Stimulated activated CD8-positive, alpha-beta memory T cell treated with anti-CD3 and anti-CD28 coated beads, Interleukin-15, amount 100 ng/mL, for 4 hours (primary cell): Measurements from ENCODE around the gene MAD2L1BP.
"Not testable (repeated sequence)": the region's sequence is repeated elsewhere in the genome, so short reads cannot be mapped to it uniquely, and the experiment has no call there.

Experiments
- DNase-seq, 2 donors: peaks; one replicate each; pipeline ENCODE4 v3.0.0-alpha.2; 2020; ENCODE audit warnings: low read depth in 2 of 2

Gene MAD2L1BP

GRCh38 chr6:43625393-43625992 lies 10.1 kb upstream of the MAD2L1BP start:
- no peak for DNase-seq

GRCh38 chr6:43627008-43627825 lies 8.4 kb upstream of the MAD2L1BP start:
- DNase-seq = no peak

GRCh38 chr6:43628393-43629103 lies 7.1 kb upstream of the MAD2L1BP start:
- peak in 1 of 2 donors; percentile 24 for DNase-seq

DNA sequence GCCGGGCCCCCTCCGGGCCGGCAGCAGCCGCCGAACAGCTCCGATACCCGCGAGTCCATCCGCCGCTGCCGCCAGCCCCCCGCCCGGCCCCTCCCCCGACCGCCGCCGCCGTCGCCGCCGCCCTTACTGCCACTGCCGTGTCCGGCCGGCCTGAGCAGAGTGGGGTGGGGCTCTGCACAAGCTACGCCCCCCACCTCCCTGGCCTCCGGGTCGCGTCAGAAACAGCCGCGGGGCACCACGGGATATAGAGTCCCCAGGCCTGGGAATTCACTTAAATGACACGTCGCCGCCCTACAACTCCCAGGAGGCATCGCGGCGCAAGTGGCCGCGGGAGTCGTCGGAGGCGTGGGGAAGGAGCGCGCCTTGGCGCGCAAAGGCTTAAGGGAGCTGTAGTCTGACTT lies 6.5 kb upstream of the MAD2L1BP start, which contains the start of gene GTPBP2:
Gene GTPBP2 (minus strand): TSS at position 161 of the 401 bp plus-strand sequence. CDS start 102 bp downstream, at position 59.
- peak; percentile 91 to 96 for DNase-seq

GRCh38 chr6:43629505-43630300 lies 5.9 kb upstream of the MAD2L1BP start:
- peak; percentile 67 to 72 for DNase-seq

DNA sequence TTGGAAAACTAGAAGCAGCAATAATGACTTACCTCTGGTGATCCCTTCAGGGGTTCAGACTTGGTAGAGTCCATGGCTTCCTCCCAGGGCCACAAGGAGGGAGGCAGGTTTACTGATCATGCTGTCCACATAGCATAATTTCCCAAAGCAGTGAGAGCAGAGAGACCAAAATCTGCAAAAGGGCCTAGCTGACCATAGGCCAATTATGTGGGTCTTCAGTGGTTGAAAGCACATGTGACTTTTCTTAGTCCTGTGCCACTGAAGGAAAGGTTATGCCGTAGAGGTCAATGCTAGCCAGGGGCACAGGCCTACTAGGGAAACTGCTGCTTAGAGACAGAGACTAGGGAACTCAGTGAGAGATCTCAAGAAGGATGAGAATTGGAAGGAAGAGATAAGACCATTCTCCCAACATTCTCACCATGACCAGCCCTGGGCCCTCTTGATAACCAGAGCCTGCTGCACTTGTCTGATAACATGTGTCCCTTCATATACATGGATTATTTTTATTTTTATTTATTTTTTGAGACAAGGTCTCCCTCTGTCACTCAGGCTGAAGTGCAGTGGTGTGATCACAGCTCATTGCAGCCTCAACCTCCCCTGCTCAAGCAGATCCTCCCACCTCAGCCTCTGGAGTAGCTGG lies 4.5 kb upstream of the MAD2L1BP start:
- DNase-seq = no peak

- not testable (repeated sequence) for DNase-seq
Measured at GRCh38 chr6:43633002-43633401, 2.6 kb upstream of the MAD2L1BP start.

DNA sequence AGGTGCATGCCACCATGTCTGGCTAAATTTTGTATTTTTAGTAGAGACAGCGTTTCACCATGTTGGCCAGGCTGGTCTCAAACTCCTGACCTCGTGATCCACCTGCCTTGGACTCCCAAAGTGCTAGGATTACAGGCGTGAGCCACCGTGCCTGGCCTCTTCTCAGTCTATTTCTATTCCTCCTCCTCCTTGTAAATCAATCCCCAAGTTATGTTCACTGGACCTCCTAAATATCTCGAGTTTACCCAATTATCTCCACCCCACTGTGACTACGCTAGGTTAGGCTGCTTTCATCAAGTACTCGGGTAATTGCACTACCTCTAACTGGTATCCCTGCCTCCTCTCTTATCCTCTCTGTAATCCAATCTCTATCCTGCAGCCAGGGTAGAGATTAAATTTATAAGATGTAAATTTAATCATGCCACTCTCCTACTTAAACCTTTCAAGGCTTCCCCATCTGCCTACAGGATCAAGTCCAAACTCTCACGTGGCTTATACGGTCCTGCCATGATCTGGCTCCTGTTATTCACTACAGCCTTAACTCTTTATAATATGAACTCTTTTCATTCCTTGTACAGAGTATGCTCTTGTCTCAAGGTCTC lies 837 bp upstream of the MAD2L1BP start:
- no peak for DNase-seq

DNA sequence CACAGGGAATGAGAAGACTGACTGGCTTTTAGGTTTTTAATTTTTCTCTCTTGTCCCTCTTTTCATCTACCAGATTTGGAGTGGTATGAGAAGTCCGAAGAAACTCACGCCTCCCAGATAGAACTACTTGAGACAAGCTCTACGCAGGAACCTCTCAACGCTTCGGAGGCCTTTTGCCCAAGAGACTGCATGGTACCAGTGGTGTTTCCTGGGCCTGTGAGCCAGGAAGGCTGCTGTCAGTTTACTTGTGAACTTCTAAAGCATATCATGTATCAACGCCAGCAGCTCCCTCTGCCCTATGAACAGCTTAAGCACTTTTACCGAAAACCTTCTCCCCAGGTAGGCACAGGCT lies 644 bp downstream of the MAD2L1BP start:
- DNase-seq = no peak

GRCh38 chr6:43639984-43640800 lies 4.6 kb downstream of the MAD2L1BP start:
- DNase-seq = no peak

DNA sequence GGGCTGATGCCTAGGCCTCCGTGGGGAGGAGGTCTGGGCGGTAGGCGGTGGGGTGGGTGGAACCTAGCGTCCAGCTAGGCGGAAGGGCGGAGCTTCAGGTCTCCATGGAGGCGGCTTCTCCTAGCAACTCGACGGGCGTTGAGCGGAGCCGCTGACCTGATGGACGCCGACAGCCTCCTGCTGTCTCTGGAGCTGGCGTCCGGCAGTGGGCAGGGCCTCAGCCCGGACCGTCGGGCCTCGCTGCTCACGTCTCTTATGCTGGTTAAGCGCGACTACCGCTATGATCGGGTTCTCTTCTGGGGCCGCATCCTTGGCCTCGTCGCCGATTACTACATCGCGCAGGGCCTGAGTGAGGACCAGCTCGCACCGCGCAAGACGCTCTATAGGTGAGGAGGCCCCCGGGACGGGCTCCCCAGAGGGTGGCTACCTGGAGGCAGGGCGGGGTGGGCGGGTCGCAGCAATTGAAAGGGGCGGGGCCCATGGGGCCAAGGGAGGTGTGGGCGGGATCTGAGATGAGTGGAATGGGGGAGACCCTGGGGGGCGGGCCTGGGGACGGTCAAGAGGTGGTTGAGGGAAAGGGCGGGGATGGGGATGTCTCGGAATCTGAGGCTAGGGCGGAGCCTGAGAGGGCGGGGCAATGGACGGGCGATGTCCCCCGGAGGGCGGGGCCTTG lies 9.4 kb downstream of the MAD2L1BP start, which contains the start of gene RSPH9:
Gene RSPH9 (plus strand): TSS at position 97 of the 673 bp plus-strand sequence. CDS start 63 bp downstream, at position 160.
- DNase-seq = peak; percentile 32 to 46

- DNase-seq = no peak
Measured at GRCh38 chr6:43645613-43645964, 9.9 kb downstream of the MAD2L1BP start.

DNA sequence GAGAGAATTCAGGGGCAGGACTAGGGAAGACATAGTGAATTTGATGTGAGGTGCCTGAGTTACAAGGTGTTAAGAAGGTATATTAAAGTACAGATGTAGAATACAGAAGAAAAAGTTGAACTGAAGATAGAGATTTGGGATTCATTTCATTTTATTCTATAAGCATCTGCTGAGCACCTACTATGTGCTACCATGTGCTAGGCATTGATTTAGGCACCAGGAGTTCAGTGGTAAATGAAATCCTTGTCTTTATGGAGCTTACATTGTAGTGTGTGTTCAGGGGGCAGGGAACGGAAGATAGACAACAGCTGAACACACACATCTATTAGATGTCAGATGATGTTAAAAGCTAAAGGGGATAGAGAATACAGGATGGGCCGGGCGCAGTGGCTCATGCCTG lies 12.0 kb downstream of the MAD2L1BP start:
- no peak for DNase-seq

DNA sequence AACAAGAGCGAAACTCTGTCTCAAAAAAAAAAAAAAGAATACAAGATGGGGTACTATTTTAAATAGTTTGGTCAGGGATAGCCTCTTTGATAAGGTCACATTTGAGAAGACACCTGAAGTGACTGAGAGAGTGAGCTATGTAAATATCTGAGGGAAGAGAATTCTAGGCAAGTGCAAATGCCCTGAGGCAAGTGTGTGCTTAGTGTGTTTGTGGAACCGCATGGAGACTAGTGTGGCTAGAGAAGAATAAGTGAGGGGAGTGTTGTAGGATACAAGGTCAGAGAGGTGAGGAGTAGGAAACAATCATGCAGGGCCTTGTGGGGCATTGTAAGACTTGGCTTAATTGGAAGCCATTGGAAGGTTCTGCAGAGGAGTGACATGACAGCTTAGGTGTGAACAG lies 12.6 kb downstream of the MAD2L1BP start:
- DNase-seq = no peak

GRCh38 chr6:43652822-43653221 lies 17.2 kb downstream of the MAD2L1BP start:
- not testable (repeated sequence) for DNase-seq

DNA sequence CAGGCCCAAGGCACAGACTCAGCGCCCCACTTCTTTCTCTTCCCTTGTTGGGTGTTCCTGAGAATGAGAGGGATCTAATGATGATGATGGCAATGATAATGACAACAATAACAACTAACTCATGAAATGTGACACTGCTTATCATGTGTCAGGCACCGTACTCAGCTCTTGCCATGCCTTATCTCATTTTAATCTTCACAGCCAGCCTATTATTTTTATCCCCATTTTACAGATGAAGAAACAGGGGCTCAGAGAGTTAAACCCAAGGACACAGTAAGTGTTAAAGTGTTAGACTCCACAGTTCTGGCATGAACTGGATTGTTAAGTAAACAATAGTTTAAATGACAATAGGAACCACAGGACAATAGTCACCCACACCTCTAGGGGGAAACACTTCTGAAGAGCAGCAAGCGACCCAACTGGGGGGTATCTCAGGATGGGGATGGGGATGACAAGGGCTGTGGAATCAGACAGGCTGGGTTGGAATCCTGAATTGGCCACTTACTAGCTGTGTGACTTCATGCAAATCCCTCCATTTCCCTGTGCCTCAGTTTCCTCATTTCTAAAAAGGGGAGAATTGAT lies 21.7 kb downstream of the MAD2L1BP start:
- DNase-seq = no peak

GRCh38 chr6:43658161-43658560 lies 22.5 kb downstream of the MAD2L1BP start:
- no peak for DNase-seq

- not testable (repeated sequence) for DNase-seq
Measured at GRCh38 chr6:43662948-43663347, 27.3 kb downstream of the MAD2L1BP start.

DNA sequence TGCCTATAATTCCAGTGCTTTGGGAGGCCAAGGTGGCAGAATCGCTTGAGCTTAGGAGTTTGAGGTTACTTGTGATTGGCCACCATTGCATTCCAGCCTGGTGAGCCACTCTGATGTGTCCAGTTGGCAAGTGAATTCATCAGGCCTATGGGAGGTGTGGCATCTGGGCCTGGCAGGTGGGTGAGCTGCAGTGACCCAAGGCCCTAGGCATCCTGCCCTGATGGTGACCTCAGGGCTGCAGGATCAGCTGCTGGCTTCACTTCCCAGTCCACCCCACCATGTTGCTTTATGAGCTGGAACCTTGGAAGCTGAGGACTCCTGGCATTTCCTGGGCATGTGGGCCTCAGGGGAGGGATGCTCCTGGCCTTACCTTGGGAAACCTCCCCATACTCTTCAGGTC lies 29.7 kb downstream of the MAD2L1BP start:
- DNase-seq = no peak
